Parathyroid adenoma (tissue), 2 donors: ENCODE results near the gene TSPAN4.

Source experiments
- H2AFZ ChIP-seq: fragments of 300-600 bp; sonication (generic); one replicate; pipeline ENCODE4 v1.7.0; 2017; ENCODE audit warnings: antibody characterized with exemption, mild to moderate bottlenecking
- H3K27ac ChIP-seq: fragments of 300-600 bp; sonication (generic); one replicate; pipeline ENCODE4 v1.7.0; 2017
- H3K27me3 ChIP-seq: fragments of 300-600 bp; sonication (generic); one replicate; pipeline ENCODE4 v1.7.0; 2017; ENCODE audit warnings: low read length; ENCODE audit not compliant: control insufficient read depth, insufficient read depth
- H3K36me3 ChIP-seq: fragments of 300-600 bp; sonication (generic); one replicate; pipeline ENCODE4 v1.7.0; 2017; ENCODE audit warnings: low read length; ENCODE audit not compliant: control insufficient read depth, insufficient read depth
- H3K4me1 ChIP-seq: fragments of 300-600 bp; sonication (generic); one replicate; pipeline ENCODE4 v1.7.0; 2017; ENCODE audit warnings: control low read depth
- H3K4me2 ChIP-seq: fragments of 300-600 bp; sonication (generic); one replicate; pipeline ENCODE4 v1.7.0; 2017; ENCODE audit warnings: low read length
- H3K4me3 ChIP-seq: fragments of 300-600 bp; sonication (generic); one replicate; pipeline ENCODE4 v1.7.0; 2017; ENCODE audit warnings: low read depth, low read length
- H3K79me2 ChIP-seq: fragments of 300-600 bp; sonication (generic); one replicate; pipeline ENCODE4 v1.7.0; 2017; ENCODE audit warnings: control low read depth
- H3K9ac ChIP-seq: fragments of 300-600 bp; sonication (generic); one replicate; pipeline ENCODE4 v1.7.0; 2017; ENCODE audit warnings: mild to moderate bottlenecking
- H3K9me3 ChIP-seq: fragments of 300-600 bp; sonication (generic); one replicate; pipeline ENCODE4 v1.7.0; 2017; ENCODE audit warnings: low read length; ENCODE audit not compliant: control insufficient read depth
- TF ChIP-seq, protein P1 (sequence below): fragments of 300-600 bp; sonication (generic); IDR thresholded peaks from one replicate; pipeline ENCODE4 v1.7.0; 2017; ENCODE audit warnings: antibody characterized with exemption, mild to moderate bottlenecking
- donor health status: primary hyperparathyroidism.

TSPAN4 gene

DNA sequence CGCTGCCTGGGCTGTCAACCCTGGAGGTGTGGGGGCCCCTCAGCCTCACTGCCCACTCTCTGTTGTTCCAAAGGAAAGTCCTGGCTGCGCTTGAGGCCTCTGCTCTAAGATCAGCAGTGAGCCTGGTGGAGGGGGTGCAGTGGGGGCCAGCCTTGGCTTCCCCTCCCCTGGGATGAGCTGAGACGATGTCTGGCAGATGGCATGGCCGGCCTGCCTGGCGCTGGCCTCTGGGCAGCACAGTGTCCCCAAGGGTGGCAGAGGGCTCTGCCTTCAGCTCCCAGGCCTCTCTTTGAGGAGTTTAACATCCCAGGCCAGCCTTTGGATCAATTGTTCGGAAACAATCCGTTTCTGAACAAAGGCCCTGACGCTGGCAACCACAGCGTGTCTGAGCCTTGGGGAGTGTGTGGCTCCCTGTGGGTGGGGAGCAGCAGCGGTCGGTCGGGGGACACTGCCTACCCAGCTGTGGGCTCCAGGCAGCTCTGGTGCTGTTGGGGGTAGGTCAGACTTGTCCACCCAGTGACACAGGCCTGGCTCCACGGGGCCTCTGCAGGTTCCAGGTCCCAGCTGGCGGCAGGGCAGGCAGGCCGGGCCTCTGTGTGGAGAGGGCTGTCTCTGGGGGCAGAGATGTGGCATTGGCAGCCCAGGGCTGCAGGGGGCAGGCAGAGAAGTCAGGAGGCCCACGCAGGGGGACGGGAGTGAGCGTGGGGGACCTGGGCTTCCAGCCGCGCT is 12.1 kb downstream of the TSPAN4 start:
- TF ChIP-seq, protein P1, sequence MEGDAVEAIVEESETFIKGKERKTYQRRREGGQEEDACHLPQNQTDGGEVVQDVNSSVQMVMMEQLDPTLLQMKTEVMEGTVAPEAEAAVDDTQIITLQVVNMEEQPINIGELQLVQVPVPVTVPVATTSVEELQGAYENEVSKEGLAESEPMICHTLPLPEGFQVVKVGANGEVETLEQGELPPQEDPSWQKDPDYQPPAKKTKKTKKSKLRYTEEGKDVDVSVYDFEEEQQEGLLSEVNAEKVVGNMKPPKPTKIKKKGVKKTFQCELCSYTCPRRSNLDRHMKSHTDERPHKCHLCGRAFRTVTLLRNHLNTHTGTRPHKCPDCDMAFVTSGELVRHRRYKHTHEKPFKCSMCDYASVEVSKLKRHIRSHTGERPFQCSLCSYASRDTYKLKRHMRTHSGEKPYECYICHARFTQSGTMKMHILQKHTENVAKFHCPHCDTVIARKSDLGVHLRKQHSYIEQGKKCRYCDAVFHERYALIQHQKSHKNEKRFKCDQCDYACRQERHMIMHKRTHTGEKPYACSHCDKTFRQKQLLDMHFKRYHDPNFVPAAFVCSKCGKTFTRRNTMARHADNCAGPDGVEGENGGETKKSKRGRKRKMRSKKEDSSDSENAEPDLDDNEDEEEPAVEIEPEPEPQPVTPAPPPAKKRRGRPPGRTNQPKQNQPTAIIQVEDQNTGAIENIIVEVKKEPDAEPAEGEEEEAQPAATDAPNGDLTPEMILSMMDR, result no peak
- no peak overlapping the region for H3K9ac ChIP-seq
- H3K4me3 ChIP-seq, result no peak overlapping the region
- no peaks in the 10 kb centered on the region for H3K36me3 ChIP-seq
- no peaks in the 10 kb centered on the region for H3K27me3 ChIP-seq
- no peak overlapping the region for H3K27ac ChIP-seq
- H3K4me2 ChIP-seq, result no peak overlapping the region
- no peaks in the 10 kb centered on the region for H3K79me2 ChIP-seq
- H2AFZ ChIP-seq, result no peak overlapping the region
- H3K9me3 ChIP-seq, result no peaks in the 10 kb centered on the region
- H3K4me1 ChIP-seq, result no peaks in the 10 kb centered on the region

DNA sequence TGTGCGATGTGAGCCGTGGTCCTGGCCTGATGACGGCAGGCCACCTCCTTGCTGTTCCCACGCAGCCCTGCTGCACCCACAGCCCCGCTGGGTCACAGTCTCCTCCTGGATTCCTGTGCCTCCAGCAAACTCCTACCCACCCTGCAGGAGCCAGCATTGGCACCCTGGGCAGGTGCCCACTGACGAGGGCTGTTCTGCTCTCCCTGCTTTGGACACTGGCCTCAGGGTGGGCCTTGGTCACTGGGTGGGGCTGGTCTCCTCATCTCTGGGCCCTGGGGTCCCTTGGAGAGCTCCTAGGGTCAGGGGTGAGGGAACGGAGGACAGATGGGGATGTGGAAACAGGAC is 12.7 kb downstream of the TSPAN4 start:
- Histone ChIP-seq H3K9me3 (no peaks in the 10 kb centered on the region), H3K27ac (no peak overlapping the region), H2AFZ (no peak overlapping the region), H3K79me2 (no peaks in the 10 kb centered on the region), H3K4me3 (no peak overlapping the region), H3K27me3 (no peaks in the 10 kb centered on the region), H3K4me1 (no peaks in the 10 kb centered on the region), H3K9ac (no peak overlapping the region), H3K4me2 (no peak overlapping the region), H3K36me3 (no peaks in the 10 kb centered on the region)
- TF ChIP-seq, protein P1, result no peak

DNA sequence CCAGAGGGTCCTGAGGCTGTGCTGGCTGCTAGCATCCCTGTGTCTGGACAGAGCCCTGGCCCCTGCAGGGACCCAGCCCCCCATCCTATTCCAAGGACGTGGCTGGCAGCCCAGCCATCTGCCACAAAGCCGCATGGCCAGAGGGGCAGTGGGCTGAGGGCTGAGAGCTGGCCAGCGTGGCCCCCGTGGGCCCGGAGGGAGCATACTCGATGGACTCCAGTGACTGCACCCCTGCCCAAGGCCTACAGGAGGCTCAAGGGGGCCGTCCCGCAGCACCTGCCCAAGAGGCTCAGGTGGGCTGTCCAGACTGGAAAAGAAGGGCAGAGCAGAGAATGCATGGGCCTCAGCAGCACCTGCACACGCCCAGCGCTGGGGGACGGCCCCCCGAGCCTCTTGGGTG is 13.1 kb downstream of the TSPAN4 start:
- H3K4me2 ChIP-seq, result no peak overlapping the region
- no peaks in the 10 kb centered on the region for H3K79me2 ChIP-seq
- H3K27me3 ChIP-seq, result no peaks in the 10 kb centered on the region
- H3K4me3 ChIP-seq, result no peak overlapping the region
- H3K4me1 ChIP-seq, result no peaks in the 10 kb centered on the region
- H3K27ac ChIP-seq, result no peak overlapping the region
- H3K9ac ChIP-seq, result no peak overlapping the region
- TF ChIP-seq, protein P1, result no peak
- H3K9me3 ChIP-seq, result no peaks in the 10 kb centered on the region
- H2AFZ ChIP-seq, result no peak overlapping the region
- H3K36me3 ChIP-seq, result no peaks in the 10 kb centered on the region

DNA sequence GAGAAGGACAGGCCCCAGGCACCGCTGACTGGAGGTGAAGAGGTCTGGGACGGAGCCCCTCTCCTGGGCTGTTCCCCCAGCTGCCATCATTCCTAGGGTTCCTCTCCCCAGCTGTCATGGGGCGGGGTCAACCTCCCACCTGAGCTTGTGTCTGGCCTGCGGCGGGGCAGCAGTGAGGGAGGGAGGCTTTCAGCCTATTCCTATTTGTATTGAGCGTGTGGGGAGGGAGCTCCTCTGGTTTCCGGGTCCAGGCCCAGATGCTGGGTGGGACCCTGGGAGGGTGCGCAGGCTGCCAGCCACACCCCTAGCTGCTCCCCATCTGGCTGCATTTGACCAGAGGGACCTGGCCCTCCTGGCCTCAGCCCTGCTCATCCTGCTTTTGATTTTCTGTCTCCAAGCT is 13.7 kb downstream of the TSPAN4 start:
- Histone ChIP-seq H3K36me3 (no peaks in the 10 kb centered on the region), H3K27me3 (no peaks in the 10 kb centered on the region), H3K9ac (no peak overlapping the region), H3K27ac (no peak overlapping the region), H3K79me2 (no peaks in the 10 kb centered on the region), H3K9me3 (no peaks in the 10 kb centered on the region), H3K4me1 (no peaks in the 10 kb centered on the region), H3K4me2 (no peak overlapping the region), H2AFZ (no peak overlapping the region), H3K4me3 (no peak overlapping the region)
- TF ChIP-seq, protein P1, result no peak

DNA sequence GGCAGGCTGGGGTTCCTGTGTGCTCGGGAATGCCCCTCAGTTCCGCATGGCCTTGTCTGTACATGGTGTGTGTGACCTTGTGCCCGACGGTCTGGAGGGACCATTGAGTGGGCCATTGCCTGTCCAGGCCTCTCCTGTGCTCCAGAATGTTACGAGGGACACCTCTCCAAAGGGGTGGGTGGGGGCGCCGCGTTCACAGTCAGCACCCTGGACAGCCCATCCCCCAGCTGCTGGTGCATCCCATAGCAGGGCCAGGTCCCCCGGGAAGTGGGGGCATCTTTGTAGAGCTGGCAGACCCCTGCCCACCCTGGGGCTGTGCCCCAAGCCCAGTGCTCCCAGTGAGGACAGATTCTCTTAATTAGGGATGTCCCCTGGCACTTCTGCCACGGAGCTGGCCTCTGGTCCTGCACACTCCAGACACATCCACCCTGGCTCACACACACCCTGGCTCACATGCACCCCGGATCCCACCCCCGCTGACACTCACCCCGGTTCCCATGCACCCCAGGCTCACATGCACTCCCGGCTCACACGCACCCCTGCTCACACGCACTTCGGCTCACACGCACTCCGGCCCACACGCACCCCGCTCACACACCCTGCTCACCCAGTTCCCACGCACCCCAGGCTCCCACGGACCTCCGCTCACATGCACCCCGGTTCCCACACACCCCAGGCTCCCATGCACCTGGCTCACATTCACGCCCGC is 15.6 kb downstream of the TSPAN4 start:
- no peaks in the 10 kb centered on the region for H3K4me1 ChIP-seq
- H3K36me3 ChIP-seq, result no peaks in the 10 kb centered on the region

More for the DNA sequence above, 15.6 kb downstream of the TSPAN4 start:
- Histone ChIP-seq H3K27ac (no peak overlapping the region), H3K27me3 (no peaks in the 10 kb centered on the region), H3K9ac (no peak overlapping the region), H2AFZ (no peak overlapping the region), H3K79me2 (no peaks in the 10 kb centered on the region), H3K4me2 (no peak overlapping the region), H3K9me3 (no peaks in the 10 kb centered on the region), H3K4me3 (no peak overlapping the region)
- TF ChIP-seq, protein P1, result no peak
